KOPT-K1 (cell line): Measurements from ENCODE around the gene CUL7.
A peak's percentile ranks its signal among the peaks of the same experiment; 100 is the strongest.
"Not testable (repeated sequence)": the region's sequence is repeated elsewhere in the genome, so short reads cannot be mapped to it uniquely, and the experiment has no call there.

Experiments used
- H3K27ac ChIP-seq: fragments of 200-600 bp; sonication (generic); 2 replicates; pipeline ENCODE4 v1.5.1; 2016; ENCODE audit warnings: antibody characterized with exemption, mild to moderate bottlenecking, low read depth, low read length; ENCODE audit not compliant: poor library complexity, severe bottlenecking
- H3K36me3 ChIP-seq: fragments of 200-600 bp; sonication (generic); 2 replicates; pipeline ENCODE4 v1.5.1; 2017; ENCODE audit warnings: antibody characterized with exemption, mild to moderate bottlenecking, low read length, moderate library complexity; ENCODE audit not compliant: insufficient read depth
- H3K9me3 ChIP-seq: fragments of 200-600 bp; sonication (generic); 2 replicates; pipeline ENCODE4 v1.5.1; 2017; ENCODE audit warnings: antibody characterized with exemption, low read length, mild to moderate bottlenecking; ENCODE audit not compliant: insufficient read depth, poor library complexity, severe bottlenecking

CUL7 gene

GRCh38 chr6:43020052-43020705 is 33.5 kb downstream of the CUL7 start:
- H3K36me3 ChIP-seq: peaks cover 68% of the 10 kb centered on the region
- H3K27ac ChIP-seq: no peak overlapping the region
- H3K9me3 ChIP-seq: no peaks in the 10 kb centered on the region

DNA sequence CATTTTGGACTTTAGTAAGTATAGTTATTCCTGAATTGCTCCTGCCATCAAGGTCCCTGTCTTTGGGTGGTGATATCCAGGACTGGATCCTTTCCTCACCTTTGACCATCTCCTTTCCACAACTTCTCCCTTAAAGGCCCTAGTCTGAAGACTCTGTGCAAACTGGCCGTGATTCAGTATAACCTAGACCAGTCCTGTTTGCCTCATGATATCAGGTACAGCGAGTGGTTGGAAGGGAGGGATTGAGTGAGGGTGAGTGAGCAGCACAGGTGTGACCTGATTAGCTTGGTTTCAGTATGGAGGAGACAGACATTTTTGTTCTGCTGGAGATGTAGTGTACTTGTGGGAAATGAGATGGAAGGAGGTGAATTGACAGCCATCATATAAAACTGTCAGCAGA is 34.5 kb downstream of the CUL7 start:
- Histone ChIP-seq H3K36me3 (peaks cover 58% of the 10 kb centered on the region), H3K9me3 (no peaks in the 10 kb centered on the region), H3K27ac (no peak overlapping the region)

- Histone ChIP-seq H3K36me3 (peaks cover 53% of the 10 kb centered on the region), H3K9me3 (no peaks in the 10 kb centered on the region), H3K27ac (no peak overlapping the region)
Measured at GRCh38 chr6:43016943-43017334, 36.7 kb downstream of the CUL7 start.

GRCh38 chr6:43016176-43016942 is 37.3 kb downstream of the CUL7 start:
- Histone ChIP-seq H3K27ac (no peak overlapping the region), H3K36me3 (peaks cover 59% of the 10 kb centered on the region), H3K9me3 (no peaks in the 10 kb centered on the region)

DNA sequence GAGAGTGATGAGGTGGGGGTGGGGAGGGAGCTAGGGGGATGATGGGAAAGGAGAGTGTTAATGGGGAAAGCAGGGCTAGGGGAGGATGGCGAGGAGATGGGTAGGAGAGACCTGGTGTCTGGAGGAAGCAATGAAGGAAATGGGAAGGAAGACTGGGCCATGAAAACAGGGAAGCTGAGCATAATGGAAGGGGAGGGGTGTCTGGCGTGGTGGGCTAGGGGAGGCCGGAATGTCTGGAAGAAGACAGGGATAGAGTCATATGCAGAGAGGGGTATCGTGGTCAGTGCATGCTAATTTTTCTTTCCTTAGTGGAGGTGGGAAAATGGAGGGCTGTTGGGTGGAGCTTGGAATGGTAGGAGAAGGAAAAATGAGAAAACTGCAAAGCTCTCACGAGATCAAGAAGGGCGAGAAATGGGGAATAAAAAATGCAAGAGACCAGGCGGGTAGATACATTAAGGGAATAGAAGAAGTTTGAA is 39.2 kb downstream of the CUL7 start:
- no peaks in the 10 kb centered on the region for H3K9me3 ChIP-seq
- H3K27ac ChIP-seq: peak overlapping the region; percentile 74
- H3K36me3 ChIP-seq: peaks cover 65% of the 10 kb centered on the region

- H3K36me3 ChIP-seq: peaks cover 66% of the 10 kb centered on the region
- H3K9me3 ChIP-seq: no peaks in the 10 kb centered on the region
- H3K27ac ChIP-seq: peak within 1 kb of the TSS; percentile 76
Measured at GRCh38 chr6:43013843-43014433, 39.7 kb downstream of the CUL7 start, which contains the start of the genes KLHDC3 and MEA1. Gene KLHDC3 (plus strand): TSS chr6:43014249. CDS start chr6:43017193, 2,944 bp downstream. Gene MEA1 (minus strand): TSS chr6:43013946. CDS start chr6:43013813, 133 bp downstream.

DNA sequence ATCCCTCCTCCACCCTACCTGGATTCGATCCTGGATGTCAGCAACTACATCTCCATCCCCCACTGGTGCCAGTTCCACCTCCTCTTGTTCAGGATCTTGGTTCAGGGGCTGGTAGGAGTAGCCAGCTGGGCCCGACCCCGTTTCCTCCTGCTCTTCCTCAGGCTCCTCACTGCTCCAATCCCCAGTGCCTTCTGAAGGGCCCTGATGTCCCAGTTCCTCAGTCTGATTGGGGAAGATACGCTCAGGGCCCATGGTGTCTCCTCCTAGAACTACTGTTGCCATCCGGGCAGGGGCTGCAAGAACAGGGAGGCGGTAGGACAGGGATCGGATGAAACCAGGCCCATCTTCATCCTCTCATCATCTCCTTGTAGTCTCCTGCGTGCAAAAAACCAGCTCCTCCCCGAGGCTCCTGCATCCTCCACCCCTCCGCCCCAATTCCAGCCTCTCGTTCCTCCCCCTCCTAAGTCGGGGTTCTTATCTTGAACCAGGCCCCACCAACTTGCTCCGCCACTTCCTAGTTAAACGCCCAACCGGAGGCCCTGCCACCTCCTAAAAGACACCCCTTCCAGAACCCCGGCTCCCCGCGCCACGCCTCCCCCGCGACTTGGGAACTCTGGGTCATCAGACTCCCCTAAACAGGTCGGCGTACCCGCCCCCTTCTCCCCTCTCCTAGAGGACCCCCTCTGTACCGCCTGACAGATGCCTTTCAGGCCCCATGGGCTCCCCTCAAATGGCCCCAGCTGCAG is 40.4 kb downstream of the CUL7 start:
- H3K9me3 ChIP-seq: no peaks in the 10 kb centered on the region
- H3K27ac ChIP-seq: peak overlapping the region; percentile 76
- peaks cover 66% of the 10 kb centered on the region for H3K36me3 ChIP-seq

DNA sequence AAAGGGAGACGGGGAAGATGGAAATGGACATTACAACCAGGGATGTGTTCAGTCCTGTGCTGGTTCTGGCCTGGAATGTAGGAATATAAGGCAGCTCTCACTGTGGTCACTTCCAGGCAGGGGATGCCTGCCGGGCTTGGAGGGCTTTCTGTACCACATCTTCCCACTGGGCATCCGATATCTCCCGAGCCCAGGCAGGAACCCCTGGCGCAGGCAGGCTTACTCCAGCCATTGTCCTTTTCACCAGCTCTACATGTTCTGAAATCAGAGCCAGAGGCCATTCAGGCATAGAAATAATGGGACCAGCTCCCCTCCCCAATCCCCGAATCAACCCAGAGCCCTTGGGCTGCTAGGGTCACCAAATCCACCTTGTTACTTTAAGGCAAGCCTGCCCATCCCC is 41.3 kb downstream of the CUL7 start:
- no peaks in the 10 kb centered on the region for H3K9me3 ChIP-seq
- peaks cover 66% of the 10 kb centered on the region for H3K36me3 ChIP-seq
- peak overlapping the region; percentile 76 for H3K27ac ChIP-seq

GRCh38 chr6:43011207-43011606 is 42.4 kb downstream of the CUL7 start:
- H3K9me3 ChIP-seq: no peaks in the 10 kb centered on the region
- peaks cover 68% of the 10 kb centered on the region for H3K36me3 ChIP-seq
- H3K27ac ChIP-seq: no peak overlapping the region

- H3K36me3 ChIP-seq: peaks cover 82% of the 10 kb centered on the region
- H3K27ac ChIP-seq: no peak overlapping the region
- no peaks in the 10 kb centered on the region for H3K9me3 ChIP-seq
Measured at GRCh38 chr6:43009124-43009523, 44.5 kb downstream of the CUL7 start.

DNA sequence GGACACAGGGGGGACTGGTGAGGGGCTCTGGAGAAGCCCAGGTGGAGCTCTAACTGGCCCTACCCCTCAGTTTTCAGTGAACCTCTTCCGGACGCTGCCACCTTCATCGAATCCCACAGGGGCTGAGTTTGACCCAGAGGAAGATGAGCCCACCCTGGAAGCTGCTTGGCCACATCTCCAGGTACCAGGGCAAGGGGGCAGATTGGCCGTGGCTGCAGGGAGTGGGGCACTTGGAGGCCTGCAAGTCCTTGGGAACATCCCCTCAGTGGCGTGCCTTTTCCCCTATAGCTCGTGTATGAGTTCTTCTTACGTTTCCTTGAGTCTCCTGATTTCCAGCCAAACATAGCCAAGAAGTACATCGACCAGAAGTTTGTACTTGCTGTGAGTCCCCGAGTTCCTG is 46.5 kb downstream of the CUL7 start:
- H3K9me3 ChIP-seq: no peaks in the 10 kb centered on the region
- H3K27ac ChIP-seq: no peak overlapping the region
- peaks cover 84% of the 10 kb centered on the region for H3K36me3 ChIP-seq

GRCh38 chr6:43006251-43006650 is 47.4 kb downstream of the CUL7 start:
- H3K36me3 ChIP-seq: peaks cover 80% of the 10 kb centered on the region

GRCh38 chr6:43005844-43006243 is 47.8 kb downstream of the CUL7 start:
- Histone ChIP-seq H3K9me3 (no peaks in the 10 kb centered on the region), H3K36me3 (peaks cover 80% of the 10 kb centered on the region), H3K27ac (no peak overlapping the region)

More at GRCh38 chr6:43006251-43006650, 47.4 kb downstream of the CUL7 start:
- no peak overlapping the region for H3K27ac ChIP-seq
- H3K9me3 ChIP-seq: no peaks in the 10 kb centered on the region

GRCh38 chr6:43001843-43002242 is 51.8 kb downstream of the CUL7 start:
- Histone ChIP-seq H3K27ac (no peak overlapping the region), H3K36me3 (peaks cover 47% of the 10 kb centered on the region), H3K9me3 (no peaks in the 10 kb centered on the region)

DNA sequence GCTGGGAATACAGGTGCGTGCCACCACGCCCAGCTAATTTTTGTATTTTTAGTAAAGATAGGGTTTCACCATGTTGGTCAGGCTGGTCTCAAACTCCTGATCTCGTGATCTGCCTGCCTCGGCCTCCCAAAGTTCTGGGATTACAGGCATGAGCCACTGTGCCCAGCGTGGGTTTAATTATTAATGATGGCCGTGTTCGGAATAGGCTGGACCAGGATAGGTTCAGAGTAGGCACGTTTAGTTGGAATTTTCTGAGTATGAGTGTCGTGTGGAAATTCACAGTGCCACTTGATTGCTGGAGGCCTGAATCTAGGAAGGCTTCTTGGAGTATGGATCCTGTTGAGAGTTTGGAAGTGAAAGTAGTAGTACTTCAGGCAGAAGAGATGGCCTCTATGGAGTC is 55.4 kb downstream of the CUL7 start:
- H3K36me3 ChIP-seq: peaks cover 31% of the 10 kb centered on the region
- H3K9me3 ChIP-seq, H3K27ac ChIP-seq: not testable (repeated sequence)
